Stimulated activated CD8-positive, alpha-beta memory T cell treated with anti-CD3 and anti-CD28 coated beads, Interleukin-4, amount 100 ng/mL, for 48 hours (primary cell): Measurements from ENCODE around the gene ACKR2.

Source experiments
- DNase-seq: peaks from one replicate; pipeline ENCODE4 v3.0.0-alpha.2; 2020

ACKR2 gene

GRCh38 chr3:42892807-42893206 is 83.6 kb downstream of the ACKR2 start:
- DNase-seq: no peak

GRCh38 chr3:42894698-42895579 is 85.7 kb downstream of the ACKR2 start:
- no peak for DNase-seq

- DNase-seq: no peak
These were observed 86.3 kb downstream of the ACKR2 start for GRCh38 chr3:42895580-42895868.

- DNase-seq: no peak
These were observed 89.8 kb downstream of the ACKR2 start for GRCh38 chr3:42898896-42899675.

GRCh38 chr3:42900226-42901072 is 91.2 kb downstream of the ACKR2 start:
- DNase-seq: no peak

- no peak for DNase-seq
These were observed 91.8 kb downstream of the ACKR2 start for GRCh38 chr3:42901073-42901415.

GRCh38 chr3:42902257-42902656 is 93.0 kb downstream of the ACKR2 start:
- no peak for DNase-seq

GRCh38 chr3:42904076-42904475 is 94.8 kb downstream of the ACKR2 start:
- DNase-seq: no peak

GRCh38 chr3:42905740-42906069 is 96.5 kb downstream of the ACKR2 start:
- no peak for DNase-seq

- DNase-seq: peak; percentile 46
These were observed 97.0 kb downstream of the ACKR2 start, which contains the start of gene ZNF662 for GRCh38 chr3:42906070-42906847. Gene ZNF662 (plus strand): TSS chr3:42906142. CDS start chr3:42908115, 1,973 bp downstream.

- no peak for DNase-seq
These were observed 97.6 kb downstream of the ACKR2 start for GRCh38 chr3:42906848-42907183.

- DNase-seq: no peak
These were observed 99.4 kb downstream of the ACKR2 start for GRCh38 chr3:42908675-42909074.

GRCh38 chr3:42911551-42911950 is 102.3 kb downstream of the ACKR2 start:
- DNase-seq: no peak

GRCh38 chr3:42914771-42915515 is 105.7 kb downstream of the ACKR2 start:
- no peak for DNase-seq
